IPS DF 4.7 (cell line): ENCODE measurements around the gene GREB1.

Experiments used
- DNase-seq: peaks from one replicate; pipeline ENCODE4 v3.0.0-alpha.2; 2013; ENCODE audit warnings: low spot score; ENCODE audit errors: extremely low read depth

The GREB1 gene

DNA sequence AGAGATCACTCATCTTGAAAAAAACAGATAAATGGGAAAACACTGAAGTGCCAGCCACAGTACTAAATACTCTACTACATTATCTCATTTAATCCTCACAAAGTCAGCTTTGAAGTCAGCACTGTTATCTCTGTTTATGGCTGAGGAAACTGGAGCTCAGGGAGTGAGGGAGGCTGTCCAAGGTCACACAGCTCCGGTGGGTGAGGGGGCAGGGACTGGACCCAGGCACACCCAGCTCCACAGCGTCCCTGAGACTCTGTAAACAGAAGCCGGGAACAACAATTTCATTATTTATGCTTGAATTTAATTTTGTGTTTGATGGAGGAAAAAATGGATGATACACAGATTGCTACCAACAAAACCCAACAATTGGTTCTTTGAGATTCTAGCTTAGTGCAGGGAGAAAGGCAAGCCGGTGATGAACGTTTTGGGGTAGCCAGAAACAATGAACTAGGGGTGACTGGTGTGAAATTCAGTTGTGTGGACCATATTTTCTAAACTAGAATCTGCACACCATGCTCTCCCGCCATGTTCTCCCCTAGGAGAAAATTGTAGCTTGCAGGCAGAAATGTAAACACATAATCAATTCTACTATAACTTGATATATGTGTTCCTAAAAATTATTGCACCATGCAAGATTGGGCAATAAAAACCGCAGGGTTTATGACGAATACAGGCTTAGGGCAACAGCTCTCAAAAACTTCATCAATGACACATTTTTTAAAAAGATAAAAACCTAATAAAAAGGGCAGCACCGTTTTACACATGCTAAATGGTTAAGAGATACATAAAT, at the start of gene GREB1:
Gene GREB1, plus strand, starts transcription at position 768 of the 793 bp plus-strand sequence. CDS start 22,570 bp downstream, outside the sequence.
- no peak for DNase-seq

DNA sequence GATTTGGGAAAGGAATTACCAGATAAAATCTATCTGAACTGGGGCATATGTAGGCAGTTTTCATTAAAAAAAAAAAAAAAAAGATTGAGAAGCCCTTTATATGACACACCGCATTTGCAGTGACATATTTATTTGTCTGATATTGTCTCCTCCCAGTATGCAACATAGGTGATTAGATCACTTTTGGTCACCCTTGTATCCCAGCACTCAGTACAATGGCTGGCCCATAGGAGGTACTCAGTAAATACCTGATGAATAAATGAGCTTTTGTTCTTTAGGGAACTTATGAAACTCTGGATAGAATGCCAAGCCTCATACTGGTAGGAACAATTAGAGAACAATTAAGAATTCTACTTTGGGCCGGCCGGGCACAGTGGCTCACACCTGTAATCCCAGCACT, 45.0 kb upstream of the GREB1 start:
- DNase-seq = no peak

DNA sequence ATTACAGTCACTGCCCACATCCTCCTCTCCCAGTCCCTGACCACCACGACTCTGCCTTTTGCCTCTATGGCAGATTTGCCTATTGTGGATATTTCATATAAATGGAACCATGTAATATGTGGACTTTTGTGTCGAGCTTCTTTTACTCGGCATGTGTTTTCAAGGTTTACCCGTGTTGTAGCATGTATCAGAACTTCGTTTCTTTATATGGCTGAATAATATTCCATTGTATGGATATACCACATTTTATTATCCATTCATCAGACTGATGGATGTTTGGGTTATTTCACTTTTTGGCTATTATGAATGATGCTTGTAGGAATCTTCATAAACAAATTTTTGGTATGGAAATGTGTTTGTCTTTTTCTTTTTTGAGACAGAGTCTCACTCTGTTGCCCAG, 43.7 kb upstream of the GREB1 start:
- DNase-seq = no peak

DNA sequence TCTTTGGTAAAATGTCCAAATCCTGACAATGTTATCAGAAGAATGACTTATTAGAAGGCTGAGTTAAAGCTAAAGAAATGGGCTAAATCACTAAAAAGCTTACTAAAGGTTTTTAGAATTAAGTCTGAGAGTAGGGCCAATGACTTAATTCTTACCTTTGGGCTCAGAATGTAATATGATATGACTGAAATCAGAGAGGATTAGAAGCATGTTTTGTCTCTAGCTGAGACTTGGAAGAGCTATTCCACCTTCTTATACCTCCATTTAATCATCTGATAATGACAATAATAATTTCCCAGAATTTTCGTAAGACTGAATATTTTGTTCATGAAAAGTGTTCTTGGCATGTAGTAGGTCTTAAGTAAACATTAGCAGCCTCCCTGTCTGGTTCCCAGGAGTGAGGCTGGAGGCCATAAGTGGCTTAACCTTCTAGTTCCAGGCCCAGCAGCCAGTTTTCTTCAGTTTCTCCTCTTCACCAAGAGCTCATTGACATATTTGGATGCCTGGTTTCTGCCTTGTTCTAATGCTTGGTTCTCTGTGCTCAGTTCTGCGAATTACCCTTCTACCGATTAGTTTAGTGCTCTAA, 42.4 kb upstream of the GREB1 start:
- DNase-seq = no peak

GRCh38 chr2:11492244-11492643, 41.6 kb upstream of the GREB1 start:
- DNase-seq = no peak

DNA sequence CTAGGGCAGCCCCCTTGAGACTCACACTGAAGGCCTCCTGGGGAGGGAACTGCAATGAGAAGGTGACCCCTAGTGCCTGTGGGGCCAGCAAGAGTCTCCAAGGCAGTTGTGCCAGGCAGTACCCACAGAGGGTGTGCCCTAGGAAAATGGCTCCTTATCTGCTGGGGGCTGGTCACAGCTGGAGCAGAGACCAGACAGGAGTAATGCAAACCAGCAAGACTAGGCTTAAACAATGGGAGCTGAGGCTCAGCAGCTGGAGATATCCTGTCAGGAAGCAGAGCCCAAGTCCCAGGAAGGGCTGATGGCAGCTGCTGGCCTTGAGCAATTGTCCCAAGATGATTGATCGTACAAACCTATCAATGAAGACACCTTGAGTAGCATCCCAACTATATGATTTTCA, 41.1 kb upstream of the GREB1 start:
- no peak for DNase-seq

DNA sequence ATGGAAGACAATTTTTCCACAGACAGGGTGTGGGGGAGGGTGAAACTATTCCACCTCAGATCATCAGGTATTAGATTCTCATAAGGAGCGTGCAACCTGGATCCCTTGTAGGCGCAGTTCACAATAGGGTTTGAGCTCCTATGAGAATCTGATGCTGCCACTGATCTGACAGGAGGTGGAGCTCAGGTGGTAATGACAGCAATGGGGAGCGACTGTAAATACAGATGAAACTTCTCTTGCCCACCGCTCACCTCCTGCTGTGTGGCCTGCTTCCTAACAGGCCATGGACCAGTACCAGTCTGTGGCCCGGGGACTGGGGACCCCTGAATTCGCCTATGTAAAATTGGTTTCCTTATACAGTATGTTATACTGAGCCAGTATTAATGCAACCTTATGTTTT, 40.6 kb upstream of the GREB1 start:
- DNase-seq = no peak

DNA sequence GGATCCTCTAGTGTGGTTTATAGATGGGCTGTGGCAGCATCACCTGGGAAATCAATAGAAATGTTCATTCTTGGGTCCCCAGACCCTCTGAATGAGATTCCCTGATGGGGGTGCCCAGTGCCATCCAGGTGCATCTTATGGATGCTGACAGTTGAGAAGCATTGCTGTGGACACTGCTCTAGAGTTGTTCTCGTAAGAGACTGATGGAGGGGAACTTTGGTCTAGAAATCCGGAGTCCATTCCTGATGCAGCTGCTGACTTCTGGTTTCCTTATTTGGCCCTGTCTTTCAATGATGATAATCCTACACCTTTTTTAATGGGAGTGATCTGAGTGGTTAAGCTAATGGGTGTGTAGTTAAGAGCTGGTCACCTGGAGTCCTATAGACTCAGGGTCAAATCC, 39.5 kb upstream of the GREB1 start:
- DNase-seq = no peak

DNA sequence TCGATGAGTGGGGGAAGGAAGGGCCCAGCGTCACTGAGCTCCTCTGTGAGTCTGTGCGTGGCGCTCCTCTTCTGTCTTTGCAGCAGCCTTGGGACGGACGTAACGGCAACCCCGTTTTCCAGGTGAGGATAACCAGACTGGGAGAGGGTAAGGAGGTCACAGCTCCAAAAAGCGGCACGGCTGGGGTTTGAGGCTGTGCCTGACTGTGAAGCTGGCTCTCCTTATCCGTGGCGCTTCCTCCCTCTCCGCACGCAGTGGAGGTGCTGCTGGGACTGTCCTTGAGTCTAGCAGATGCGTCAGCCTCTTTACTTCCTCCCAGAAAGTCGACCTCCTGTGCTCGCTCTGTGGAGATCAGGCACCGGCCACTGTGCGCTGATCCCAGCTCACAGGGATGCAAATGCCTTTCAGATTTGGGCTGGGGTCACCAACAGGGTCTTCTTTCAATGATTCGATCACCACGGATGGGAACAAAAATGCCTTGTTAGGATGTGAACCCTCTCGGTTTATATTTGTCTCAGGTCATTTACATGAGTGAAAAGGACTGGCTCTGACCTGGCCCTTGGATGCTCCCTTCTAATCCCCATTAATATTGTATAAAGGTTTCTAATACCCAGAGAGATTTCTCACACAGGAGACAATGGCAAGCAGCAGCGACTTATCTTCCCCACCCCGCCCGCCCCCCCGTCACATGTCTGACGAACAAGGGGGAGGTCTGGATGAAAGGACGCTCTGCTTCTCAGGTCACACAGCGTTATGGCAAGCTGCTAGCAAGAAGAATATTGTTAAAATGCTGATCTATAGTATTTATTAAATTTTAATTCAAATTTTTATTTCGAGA, 37.8 kb upstream of the GREB1 start:
- DNase-seq = no peak

DNA sequence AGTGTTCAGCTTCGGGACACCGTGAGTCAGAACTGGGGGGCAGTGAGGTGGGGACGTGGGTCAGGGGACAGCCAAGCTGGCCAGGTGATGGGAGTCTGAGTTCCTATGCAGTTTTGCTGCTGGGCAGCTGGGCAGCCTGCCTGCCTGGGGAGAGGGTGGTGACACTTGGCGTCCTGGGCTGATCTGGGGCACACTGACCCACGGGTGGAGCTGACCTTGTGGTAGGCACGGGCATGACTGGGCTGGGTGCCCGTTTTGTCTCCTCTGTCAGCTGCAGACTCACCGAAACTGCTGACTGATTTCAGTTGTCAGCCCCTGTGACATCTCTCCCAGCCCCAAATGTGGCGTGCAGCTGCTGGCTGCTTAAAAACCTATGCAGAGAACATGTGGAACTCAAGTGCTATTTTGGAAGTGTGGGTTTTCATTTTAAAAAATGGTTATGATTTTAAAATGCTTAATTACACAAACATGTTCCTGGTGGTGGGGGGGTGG, 35.3 kb upstream of the GREB1 start:
- DNase-seq = no peak

- DNase-seq = no peak
Observed at GRCh38 chr2:11499081-11499743, 34.6 kb upstream of the GREB1 start.

DNA sequence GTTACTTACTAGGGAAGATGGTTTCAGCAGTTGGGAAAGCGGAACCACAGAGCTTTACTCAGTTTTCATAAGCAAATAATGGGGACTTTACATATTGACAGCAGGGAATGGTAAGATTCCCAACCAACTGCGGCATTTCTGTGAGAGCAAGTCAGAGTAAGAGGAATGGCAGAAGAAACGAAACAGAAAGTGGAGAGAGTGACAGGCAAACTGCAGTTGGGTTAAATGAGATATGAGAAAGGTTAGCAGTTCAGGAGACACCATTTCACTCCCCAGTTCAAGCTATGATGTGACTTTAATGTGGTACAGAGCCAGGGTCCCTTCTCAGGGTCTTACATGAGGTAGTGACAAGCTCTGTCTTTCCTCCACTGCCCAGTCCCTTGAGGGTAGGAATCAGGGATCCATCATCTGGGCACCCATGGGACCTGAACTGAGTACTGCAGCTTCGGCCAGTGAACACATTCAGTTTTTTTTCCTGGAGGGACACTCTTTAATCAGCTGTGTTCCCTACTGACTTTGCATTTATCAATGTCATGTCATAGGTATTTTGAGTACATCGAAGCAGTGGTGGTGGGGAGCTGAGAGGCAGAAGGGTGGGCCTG, 33.0 kb upstream of the GREB1 start:
- DNase-seq = no peak

- DNase-seq = no peak
Observed at GRCh38 chr2:11502740-11503292, 31.0 kb upstream of the GREB1 start.

GRCh38 chr2:11503354-11503927, 30.4 kb upstream of the GREB1 start:
- DNase-seq = no peak

- no peak for DNase-seq
Observed at GRCh38 chr2:11505652-11506610, 27.9 kb upstream of the GREB1 start.

DNA sequence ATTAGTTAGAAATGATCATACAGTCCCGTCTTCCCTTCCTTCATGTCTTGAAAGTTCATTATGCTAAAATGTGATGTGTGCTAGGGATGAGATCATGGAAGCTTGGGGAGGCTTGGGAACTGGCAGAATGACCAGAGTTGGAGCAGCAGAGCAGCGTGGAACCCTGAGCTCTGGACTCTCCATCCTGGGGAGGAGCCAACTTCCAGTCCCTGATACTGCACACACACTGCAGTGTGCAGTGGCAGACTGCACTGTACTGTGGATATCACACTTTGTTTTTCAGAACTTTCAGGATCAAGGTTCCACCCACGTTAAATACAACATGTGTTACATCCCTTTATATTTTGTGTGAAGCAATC, 27.3 kb upstream of the GREB1 start:
- no peak for DNase-seq

DNA sequence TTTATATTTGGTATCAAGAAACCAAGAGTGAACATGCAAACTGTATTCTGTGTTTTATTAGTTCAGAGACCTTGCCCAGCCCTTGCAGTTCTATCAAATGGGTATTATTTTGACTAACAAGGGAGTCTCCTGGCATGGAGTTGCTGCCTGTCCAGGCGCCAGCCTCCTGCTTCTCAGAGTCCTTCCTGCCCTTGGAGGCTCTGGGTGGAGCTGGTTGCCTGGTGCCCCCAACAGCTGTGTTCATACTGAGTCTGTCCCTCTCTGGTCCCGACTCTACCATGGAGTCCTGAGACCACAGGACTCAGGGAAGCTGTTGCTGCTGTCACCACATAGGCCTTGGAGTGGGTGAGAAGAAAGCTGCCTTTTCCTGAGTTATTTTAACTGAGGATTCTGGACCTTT, 26.3 kb upstream of the GREB1 start:
- no peak for DNase-seq

- DNase-seq = no peak
Observed at GRCh38 chr2:11508279-11508678, 25.6 kb upstream of the GREB1 start.

GRCh38 chr2:11509657-11510360, 24.0 kb upstream of the GREB1 start:
- DNase-seq = no peak
